SU-DHL-6 (cell line): ENCODE measurements around the gene INPP4B.
"Not testable (repeated sequence)": the region's sequence is repeated elsewhere in the genome, so short reads cannot be mapped to it uniquely, and the experiment has no call there.

ENCODE experiments used
- H2AFZ ChIP-seq: fragments of 200-600 bp; sonication (generic); 2 replicates; pipeline ENCODE4 v1.6.1; 2014; ENCODE audit warnings: low read depth, mild to moderate bottlenecking, moderate library complexity, mixed read lengths, antibody characterized with exemption, low read length; ENCODE audit not compliant: severe bottlenecking
- H3F3A ChIP-seq: fragments of 200-600 bp; shearing (Covaris generic); 2 replicates; pipeline ENCODE4 v1.6.0; 2016; ENCODE audit warnings: antibody characterized with exemption, mild to moderate bottlenecking; ENCODE audit not compliant: insufficient read depth
- H3K27ac ChIP-seq: fragments of 200-600 bp; sonication (generic); 2 replicates; pipeline ENCODE4 v1.5.1; 2016; ENCODE audit warnings: low read depth, mild to moderate bottlenecking, low read length, moderate library complexity, mixed read lengths
- H3K27me3 ChIP-seq: fragments of 200-600 bp; sonication (generic), shearing (Covaris generic); 2 replicates; pipeline ENCODE4 v1.6.0; 2014; ENCODE audit warnings: mild to moderate bottlenecking, low read length
- H3K36me3 ChIP-seq: fragments of 200-600 bp; sonication (generic); 2 replicates; pipeline ENCODE4 v1.6.1; 2014; ENCODE audit warnings: mild to moderate bottlenecking, low read length, mixed read lengths
- H3K4me2 ChIP-seq: fragments of 300-600, 200-600 bp; shearing (Covaris generic), sonication (generic); 2 replicates; pipeline ENCODE4 v1.6.0; 2014; ENCODE audit warnings: low read length, low read depth, mild to moderate bottlenecking; ENCODE audit not compliant: poor library complexity, severe bottlenecking
- H3K4me3 ChIP-seq: fragments of 200-600 bp; sonication (generic); 2 replicates; pipeline ENCODE4 v1.5.1; 2014; ENCODE audit warnings: antibody characterized with exemption, low read length, mild to moderate bottlenecking, mixed read lengths; ENCODE audit not compliant: insufficient read depth, poor library complexity, severe bottlenecking
- H3K79me2 ChIP-seq: fragments of 200-600 bp; sonication (generic); 2 replicates; pipeline ENCODE4 v1.6.1; 2014; ENCODE audit warnings: mild to moderate bottlenecking, low read length, moderate library complexity; ENCODE audit not compliant: insufficient read depth
- H3K9ac ChIP-seq: fragments of 200-600 bp; sonication (generic); 2 replicates; pipeline ENCODE4 v1.7.0; 2014; ENCODE audit warnings: mild to moderate bottlenecking, low read length
- H3K9me2 ChIP-seq: fragments of 200-600 bp; sonication (generic); replicated peaks from 2 replicates; pipeline ENCODE4 v1.6.1; 2014; ENCODE audit warnings: low read length; ENCODE audit not compliant: insufficient read depth
- H3K9me3 ChIP-seq: fragments of 200-600 bp; sonication (generic); 2 replicates; pipeline ENCODE4 v1.6.1; 2014; ENCODE audit warnings: low read length, mixed read lengths; ENCODE audit not compliant: insufficient read depth
- H4K20me1 ChIP-seq: fragments of 200-600 bp; sonication (generic); 2 replicates; pipeline ENCODE4 v1.6.1; 2014; ENCODE audit warnings: low read depth, mild to moderate bottlenecking, antibody characterized with exemption, low read length, moderate library complexity, mixed read lengths
- EZH2phosphoT487 ChIP-seq: fragments of 200-600 bp; sonication (generic), shearing (Covaris generic); conservative IDR thresholded peaks from 2 replicates; pipeline ENCODE4 v1.6.1; 2018; ENCODE audit warnings: mild to moderate bottlenecking, antibody characterized with exemption, low read length, moderate library complexity, mixed read lengths
- TF ChIP-seq, protein P1 (sequence below): fragments of 200-600 bp; sonication (generic); IDR thresholded peaks from one replicate; pipeline ENCODE4 v1.5.1; 2017; ENCODE audit warnings: antibody characterized with exemption, mild to moderate bottlenecking, low read length, moderate library complexity; ENCODE audit not compliant: insufficient read depth, poor library complexity, severe bottlenecking

Gene INPP4B

DNA sequence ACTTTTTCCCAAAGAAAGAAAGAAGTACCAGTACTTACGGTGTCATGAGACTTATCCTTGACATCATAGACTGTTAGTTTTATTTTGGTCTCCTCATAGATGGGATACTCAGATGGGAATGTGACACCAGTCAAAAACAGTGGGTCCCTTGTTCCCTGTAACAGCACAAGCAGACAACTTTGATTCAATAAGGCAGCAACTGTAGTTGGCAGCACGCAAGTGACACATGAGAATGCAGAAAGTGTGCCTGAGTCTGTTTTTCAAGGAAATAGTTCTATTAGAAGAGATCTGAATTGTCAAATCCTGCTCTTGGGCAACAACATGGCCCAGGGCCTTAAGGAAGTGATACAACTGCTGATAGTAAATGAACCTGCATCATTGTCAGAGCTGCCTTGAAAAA lies 443.2 kb downstream of the INPP4B start:
- H3K9ac ChIP-seq = no peak overlapping the region
- no peak overlapping the region for H2AFZ ChIP-seq
- H3K4me2 ChIP-seq = no peak overlapping the region

DNA sequence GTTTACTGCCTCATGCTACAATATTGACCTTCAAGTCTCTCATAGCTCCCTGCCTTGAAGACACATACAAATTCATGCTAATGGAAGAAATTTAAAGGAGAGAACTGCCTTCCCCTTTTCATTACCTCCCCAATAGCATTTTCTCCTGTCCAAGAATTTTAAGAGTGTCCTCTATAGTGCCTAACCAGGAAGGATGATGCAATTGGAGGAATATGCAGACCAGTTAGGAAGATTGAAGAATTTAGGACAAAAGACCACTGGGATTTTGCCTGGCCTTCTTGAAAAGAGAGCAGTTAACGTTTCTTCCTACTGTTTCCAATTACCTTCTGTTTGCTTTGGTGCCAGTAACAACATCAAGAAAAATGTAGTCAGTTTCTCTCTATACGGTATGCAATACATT lies 443.9 kb downstream of the INPP4B start:
- no peak for TF ChIP-seq EZH2phosphoT487
- TF ChIP-seq, protein P1, sequence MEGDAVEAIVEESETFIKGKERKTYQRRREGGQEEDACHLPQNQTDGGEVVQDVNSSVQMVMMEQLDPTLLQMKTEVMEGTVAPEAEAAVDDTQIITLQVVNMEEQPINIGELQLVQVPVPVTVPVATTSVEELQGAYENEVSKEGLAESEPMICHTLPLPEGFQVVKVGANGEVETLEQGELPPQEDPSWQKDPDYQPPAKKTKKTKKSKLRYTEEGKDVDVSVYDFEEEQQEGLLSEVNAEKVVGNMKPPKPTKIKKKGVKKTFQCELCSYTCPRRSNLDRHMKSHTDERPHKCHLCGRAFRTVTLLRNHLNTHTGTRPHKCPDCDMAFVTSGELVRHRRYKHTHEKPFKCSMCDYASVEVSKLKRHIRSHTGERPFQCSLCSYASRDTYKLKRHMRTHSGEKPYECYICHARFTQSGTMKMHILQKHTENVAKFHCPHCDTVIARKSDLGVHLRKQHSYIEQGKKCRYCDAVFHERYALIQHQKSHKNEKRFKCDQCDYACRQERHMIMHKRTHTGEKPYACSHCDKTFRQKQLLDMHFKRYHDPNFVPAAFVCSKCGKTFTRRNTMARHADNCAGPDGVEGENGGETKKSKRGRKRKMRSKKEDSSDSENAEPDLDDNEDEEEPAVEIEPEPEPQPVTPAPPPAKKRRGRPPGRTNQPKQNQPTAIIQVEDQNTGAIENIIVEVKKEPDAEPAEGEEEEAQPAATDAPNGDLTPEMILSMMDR = no peak
- Histone ChIP-seq H2AFZ (no peak overlapping the region), H3K9ac (no peak overlapping the region), H3F3A (no peaks in the 10 kb centered on the region), H3K9me3 (no peaks in the 10 kb centered on the region), H3K36me3 (no peaks in the 10 kb centered on the region), H3K27me3 (no peaks in the 10 kb centered on the region), H4K20me1 (no peaks in the 10 kb centered on the region), H3K27ac (no peak overlapping the region), H3K4me2 (no peak overlapping the region), H3K79me2 (no peaks in the 10 kb centered on the region), H3K9me2 (no peaks in the 10 kb centered on the region), H3K4me3 (no peak overlapping the region)

More for the DNA sequence above, 443.2 kb downstream of the INPP4B start:
- H3K9me2 ChIP-seq = no peaks in the 10 kb centered on the region
- H3K27me3 ChIP-seq = no peaks in the 10 kb centered on the region
- H3K9me3 ChIP-seq = no peaks in the 10 kb centered on the region
- H3K79me2 ChIP-seq = no peaks in the 10 kb centered on the region
- no peaks in the 10 kb centered on the region for H3K36me3 ChIP-seq
- H4K20me1 ChIP-seq = no peaks in the 10 kb centered on the region
- H3K27ac ChIP-seq = no peak overlapping the region
- TF ChIP-seq EZH2phosphoT487 = no peak
- TF ChIP-seq, protein P1 = no peak
- no peak overlapping the region for H3K4me3 ChIP-seq
- no peaks in the 10 kb centered on the region for H3F3A ChIP-seq

DNA sequence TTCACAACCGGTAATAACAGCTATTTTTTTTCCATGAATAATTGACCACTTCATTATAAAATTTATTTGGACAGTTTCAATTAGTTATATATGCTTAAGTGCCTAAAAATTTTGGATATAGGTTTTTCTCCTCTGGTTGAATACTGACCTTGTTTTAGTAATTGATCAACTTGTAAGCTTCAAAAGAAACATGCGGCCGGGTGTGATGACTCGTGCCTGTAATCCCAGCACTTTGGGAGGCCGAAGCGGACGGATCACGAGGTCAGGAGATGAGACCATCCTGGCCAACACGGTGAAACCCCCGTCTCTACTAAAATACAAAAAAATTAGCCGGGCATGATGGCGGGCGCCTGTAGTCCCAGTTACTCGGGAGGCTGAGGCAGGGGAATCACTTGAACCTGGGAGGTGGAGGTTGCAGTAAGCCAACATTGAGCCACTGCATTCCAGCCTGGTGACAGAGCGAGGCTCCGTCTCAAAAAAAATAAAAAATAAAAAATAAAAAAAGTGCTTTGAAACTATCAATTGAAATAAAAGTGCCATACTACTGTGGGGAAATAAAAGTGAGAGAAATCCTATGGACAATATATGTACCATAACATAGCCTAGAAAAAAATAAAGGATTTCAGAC lies 448.6 kb downstream of the INPP4B start:
- not testable (repeated sequence) for H3K27ac ChIP-seq, H3K27me3 ChIP-seq, H3K36me3 ChIP-seq, H3K9ac ChIP-seq, H3K4me2 ChIP-seq, H4K20me1 ChIP-seq, H3K9me2 ChIP-seq, H3K4me3 ChIP-seq, H2AFZ ChIP-seq, H3K79me2 ChIP-seq, H3K9me3 ChIP-seq, H3F3A ChIP-seq

DNA sequence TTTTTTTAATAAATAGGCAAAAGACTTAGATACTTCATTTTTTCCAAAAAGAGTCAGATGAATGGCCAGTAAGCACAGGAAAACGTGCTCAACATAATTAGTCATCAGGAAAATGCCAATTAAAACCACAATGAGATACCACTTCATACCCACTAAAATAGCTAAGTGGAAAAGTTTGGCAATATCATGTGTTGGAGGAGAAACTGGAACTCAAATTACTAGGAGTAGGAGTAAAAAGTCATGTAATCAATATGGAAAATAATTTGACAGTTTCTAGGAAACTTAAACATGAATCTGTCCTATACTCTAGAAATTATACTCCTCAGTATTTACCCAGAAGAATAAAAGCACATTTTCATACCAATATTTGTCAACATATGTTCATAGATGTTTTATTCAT lies 449.8 kb downstream of the INPP4B start:
- H2AFZ ChIP-seq = no peak overlapping the region
- H3K36me3 ChIP-seq = no peaks in the 10 kb centered on the region
- H3F3A ChIP-seq = no peaks in the 10 kb centered on the region
- no peak overlapping the region for H3K4me3 ChIP-seq
- no peak overlapping the region for H3K4me2 ChIP-seq
- no peaks in the 10 kb centered on the region for H3K79me2 ChIP-seq
- H3K9ac ChIP-seq = no peak overlapping the region
- no peak overlapping the region for H3K27ac ChIP-seq
- H3K9me3 ChIP-seq = no peaks in the 10 kb centered on the region
- no peaks in the 10 kb centered on the region for H3K9me2 ChIP-seq
- no peaks in the 10 kb centered on the region for H3K27me3 ChIP-seq
- no peaks in the 10 kb centered on the region for H4K20me1 ChIP-seq
- no peak for TF ChIP-seq EZH2phosphoT487
- TF ChIP-seq, protein P1 = no peak
